Stimulated activated CD8-positive, alpha-beta memory T cell treated with anti-CD3 and anti-CD28 coated beads, Interleukin-4, amount 100 ng/mL, for 24 hours (primary cell): ENCODE data around the gene DAAM2.

ENCODE experiments used
- DNase-seq: peaks from one replicate; pipeline ENCODE4 v3.0.0-alpha.2; 2020; ENCODE audit warnings: low read depth

DAAM2 gene

DNA sequence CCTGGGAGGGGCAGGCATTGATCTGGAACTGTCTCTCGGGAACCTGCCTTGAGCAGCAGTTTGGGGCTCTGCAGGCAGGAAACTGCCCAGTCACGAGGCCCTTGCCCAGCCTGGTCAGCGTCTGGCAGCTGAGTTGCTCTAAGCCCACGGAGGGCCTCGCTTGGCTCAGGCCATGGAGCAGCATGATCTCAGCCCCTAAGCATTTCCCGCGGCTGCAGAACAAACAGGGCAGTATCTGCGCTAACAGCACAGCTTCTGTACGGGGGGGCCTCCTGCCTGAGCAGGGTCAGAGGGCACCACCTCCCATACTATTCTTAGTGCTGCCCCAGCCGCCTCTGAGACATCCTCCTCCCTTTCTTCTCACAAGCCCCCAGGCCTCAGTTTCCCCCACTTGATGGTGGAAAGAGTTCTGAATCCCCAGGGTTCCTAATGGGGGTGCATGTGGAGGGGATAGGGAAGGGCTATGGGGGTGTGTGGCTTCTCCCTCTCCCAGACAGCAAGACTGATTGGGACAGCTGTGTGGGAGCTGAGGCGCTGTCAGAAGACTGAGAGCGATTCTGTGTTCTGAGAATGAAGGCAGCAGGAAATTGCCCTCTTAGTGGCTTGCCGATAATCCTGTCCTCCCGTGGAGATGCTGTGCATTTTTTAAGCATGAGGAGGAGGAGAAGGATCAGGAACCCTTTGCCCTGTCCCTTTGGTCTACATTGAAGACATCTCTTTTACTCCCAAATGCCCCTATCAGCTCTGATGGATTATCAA is 95.7 kb downstream of the DAAM2 start:
- no peak for DNase-seq

DNA sequence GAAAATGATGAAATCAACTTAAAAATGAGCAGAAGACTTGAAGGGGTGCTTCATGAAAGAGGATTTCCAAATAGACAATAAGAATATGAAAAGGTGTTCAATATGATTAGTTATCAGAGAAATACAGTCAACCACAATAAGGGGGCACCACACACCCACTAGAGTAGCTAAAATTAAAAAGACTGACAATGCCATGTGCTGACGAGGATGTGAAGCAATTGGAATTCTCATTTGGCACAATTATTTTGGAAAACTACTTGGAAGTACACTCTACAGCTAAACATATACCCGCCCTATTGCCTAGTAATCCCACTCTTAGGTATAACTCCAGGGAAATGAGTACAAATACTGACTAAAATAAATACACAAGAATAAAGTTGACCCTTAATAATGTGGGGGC is 97.1 kb downstream of the DAAM2 start:
- DNase-seq = no peak

DNA sequence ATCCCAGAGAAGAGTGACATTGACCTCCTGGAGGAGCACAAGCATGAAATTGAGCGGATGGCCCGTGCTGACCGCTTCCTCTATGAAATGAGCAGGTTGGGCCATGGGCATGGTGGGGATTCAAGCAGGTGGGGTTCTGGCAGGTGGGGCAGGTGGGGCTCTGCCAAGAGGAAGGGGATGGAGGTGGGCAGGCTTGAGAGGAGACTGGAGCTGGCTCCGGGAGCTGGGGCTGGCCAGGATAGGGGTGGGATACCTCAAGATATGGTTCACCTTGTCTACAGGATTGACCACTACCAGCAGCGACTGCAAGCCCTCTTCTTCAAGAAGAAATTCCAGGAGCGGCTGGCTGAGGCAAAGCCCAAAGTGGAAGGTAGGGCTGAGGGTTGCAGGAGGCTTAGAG is 99.2 kb downstream of the DAAM2 start:
- DNase-seq = no peak

DNA sequence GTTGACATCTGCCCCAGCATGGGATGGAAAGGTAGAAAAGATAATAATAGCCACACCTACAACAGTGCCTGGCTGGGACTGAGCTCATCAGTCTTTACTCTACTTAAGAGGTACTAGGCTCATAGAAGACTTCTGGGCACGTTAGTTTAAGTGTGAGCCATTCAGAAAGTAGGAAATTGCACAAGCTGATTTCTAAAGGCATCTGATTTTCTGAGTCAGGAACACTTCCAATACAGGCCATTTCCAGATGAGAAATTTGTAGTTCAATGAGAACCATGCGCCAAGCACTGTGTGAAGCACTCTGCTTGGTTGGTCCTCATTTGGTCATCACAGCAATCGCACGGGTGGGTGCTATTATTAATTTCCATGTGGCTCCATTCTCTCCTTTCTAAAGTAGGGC is 99.8 kb downstream of the DAAM2 start:
- no peak for DNase-seq

DNA sequence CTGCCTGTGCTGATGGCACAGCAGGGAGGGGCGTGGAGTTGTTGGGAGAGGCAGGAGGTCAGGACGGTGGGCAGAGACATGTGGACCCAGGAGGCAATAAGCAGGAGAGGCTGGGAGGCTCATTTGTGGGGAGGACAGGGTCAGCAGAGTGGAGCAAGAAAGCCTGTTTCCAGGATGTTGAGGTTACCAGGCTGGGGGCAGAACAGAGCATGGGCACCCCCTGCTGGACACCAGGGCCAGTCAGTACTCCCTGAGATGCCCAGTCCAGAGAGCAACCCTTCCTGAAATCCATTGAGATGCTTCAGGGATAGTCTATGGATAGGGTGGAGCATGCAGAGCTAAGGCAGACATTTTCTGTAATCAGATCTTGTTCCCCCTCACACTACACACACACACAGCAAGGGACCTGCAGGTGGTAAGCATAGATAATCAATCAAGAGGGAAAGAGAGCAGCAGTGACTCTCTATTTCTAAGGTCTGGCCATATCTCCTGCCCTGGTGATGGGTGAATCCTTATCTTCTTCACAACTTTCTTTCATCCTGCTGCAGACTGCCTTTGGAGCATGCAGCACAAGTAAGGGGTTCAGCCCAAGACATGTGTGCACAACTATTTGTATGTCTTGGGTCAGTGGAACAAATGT is 100.4 kb downstream of the DAAM2 start:
- no peak for DNase-seq

DNA sequence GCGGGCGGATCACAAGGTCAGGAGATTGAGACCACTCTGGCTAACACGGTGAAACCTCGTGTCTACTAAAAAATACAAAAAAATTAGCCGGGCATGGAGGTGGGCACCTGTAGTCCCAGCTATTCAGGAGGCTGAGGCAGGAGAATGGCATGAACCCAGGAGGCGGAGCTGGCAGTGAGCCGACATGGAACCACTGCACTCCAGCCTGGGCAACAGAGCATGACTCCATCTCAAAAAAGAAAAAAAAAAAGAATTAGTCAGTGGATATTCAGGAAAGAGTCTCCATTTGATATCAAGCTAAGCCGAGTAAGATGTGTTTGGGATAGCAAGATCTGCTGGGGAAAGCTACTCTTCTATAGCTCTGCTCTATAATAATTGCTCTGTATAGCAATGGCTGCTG is 101.1 kb downstream of the DAAM2 start:
- DNase-seq = no peak

DNA sequence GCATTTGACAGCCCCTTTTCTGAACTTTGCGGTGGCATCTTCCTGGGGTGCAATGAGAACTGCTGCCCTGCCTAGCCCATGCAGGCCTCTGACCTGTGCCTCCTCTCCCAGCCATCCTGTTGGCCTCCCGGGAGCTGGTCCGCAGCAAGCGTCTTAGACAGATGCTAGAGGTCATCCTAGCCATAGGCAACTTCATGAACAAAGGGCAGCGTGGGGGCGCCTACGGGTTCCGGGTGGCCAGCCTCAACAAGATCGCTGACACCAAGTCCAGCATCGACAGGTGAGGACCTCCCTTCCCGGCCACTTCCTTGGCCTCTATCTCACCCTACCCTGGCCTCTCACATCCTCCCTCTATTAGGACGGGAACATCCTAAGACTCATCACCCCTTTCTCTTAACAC is 104.5 kb downstream of the DAAM2 start:
- DNase-seq = no peak

DNA sequence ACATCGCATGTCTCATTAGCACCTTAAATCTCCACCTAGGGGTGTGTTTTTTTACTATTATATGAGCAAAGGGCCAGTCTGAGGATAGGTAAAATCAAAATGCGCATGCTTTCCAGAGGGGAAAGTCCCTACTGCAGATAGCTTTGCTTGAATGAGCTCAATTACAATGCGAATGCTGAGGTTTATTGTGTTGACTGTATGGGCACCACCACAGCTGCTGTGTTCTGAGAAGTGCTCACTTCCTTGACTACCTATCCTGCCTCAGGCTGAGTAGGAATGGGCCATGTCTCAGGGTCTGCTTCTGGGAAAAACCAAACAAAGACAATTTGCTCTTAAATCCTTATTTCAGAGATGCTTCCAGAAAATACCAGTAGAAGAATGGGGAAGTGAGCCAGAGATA is 105.5 kb downstream of the DAAM2 start:
- no peak for DNase-seq

DNA sequence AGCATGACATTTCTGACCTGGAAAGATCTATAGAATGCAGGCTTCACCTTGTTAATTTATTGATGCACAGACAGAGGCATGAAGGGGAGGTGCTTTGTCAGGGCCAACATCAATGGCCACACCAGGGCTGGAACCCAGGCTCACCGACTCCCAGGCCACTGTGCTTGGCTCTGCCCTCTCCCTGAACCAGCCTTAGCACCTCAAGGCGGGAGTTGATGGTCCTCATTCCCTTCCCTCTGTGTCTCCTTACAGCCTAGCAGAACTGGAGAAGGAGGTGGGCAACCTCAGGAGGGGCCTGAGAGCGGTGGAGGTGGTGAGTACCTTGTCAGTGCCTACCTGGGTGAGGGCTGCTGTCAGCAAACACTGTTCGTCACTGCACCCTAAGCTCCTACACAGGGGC is 106.4 kb downstream of the DAAM2 start:
- no peak for DNase-seq

DNA sequence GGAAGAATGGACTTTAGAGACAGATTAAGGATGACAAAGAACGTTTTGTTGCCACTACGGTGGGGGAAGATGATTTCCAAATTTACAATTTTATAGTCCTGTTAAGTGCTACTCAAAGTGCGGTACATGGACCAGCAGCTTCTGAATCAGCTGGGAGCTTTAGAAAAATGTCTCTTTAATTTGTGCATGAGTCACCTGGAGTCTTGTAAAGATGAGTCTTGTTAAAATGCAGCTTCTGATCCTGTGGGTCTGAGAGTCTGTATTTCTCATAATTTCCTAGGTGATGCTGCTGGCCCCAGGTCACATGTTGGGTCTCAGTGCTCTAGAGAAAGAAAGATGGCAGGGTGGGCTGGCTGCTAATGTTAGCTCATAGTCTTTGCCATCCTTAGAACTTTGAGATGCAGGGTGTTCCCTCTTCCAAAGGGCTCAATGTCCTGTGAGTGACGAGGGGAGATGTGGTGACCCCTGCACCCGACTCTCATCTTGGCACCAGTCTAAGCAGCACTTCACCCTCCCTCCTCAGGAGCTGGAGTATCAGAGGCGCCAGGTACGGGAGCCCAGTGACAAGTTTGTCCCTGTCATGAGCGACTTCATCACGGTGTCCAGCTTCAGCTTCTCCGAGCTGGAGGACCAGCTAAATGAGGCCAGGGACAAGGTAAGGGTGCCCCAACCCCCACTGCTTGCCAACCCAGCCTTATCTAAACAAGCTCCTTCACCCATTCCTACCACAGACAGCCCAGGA is 107.5 kb downstream of the DAAM2 start:
- no peak for DNase-seq

DNA sequence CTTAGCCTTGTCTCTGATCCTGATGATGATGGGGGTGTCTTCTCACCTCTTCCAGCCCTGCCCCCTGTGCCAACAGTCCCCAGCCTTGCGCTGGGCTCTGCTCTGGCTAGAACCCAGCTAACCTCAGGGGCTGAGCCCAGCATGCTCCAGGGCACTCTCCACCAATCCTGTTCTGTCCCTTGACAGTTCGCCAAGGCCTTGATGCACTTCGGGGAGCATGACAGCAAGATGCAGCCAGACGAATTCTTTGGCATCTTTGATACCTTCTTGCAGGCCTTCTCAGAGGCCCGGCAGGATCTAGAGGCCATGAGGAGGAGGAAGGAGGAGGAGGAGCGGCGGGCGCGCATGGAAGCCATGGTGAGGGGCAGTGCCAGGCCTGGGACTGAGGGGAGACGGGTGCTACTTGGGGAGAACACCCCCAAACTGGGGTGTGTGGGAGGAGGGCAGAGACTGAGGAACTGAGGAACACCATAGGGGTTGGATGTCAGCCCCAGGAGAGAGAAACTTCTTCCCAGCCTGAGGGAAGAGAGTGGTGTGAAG is 109.0 kb downstream of the DAAM2 start:
- no peak for DNase-seq

DNA sequence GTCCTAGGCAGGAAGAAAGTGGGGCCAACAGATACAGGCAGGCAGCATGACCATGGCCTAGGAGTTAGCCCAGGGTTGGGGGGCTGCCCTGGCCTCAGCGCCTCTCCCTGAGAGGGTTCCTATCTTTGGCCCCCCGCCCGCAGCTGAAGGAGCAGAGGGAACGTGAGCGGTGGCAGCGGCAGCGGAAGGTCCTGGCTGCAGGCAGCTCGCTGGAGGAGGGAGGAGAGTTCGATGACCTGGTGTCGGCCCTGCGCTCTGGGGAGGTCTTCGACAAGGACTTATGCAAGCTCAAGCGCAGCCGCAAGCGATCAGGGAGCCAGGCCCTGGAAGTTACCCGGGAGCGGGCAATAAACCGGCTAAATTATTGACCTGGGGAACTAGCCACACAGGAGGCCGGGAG is 109.5 kb downstream of the DAAM2 start:
- DNase-seq = no peak

DNA sequence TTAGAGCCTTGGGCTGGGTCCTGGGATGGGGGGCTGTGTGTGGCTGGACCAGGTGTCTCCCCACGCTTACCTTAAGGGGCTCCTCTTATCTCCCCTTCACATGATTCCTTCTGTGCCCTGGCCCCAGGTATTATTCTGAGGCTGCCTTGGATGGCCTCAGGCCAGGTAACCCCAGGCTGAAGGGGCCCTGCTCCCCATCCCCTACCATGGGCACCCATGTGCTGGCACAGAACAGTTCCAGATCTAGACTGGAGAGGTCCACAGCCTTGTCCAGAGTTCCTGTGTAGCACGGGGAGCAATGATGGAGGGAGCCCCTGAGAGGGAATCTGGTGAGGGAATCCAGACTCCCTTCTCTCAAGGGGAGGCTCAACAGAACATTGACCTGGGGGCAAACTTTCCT is 110.0 kb downstream of the DAAM2 start:
- DNase-seq = no peak

DNA sequence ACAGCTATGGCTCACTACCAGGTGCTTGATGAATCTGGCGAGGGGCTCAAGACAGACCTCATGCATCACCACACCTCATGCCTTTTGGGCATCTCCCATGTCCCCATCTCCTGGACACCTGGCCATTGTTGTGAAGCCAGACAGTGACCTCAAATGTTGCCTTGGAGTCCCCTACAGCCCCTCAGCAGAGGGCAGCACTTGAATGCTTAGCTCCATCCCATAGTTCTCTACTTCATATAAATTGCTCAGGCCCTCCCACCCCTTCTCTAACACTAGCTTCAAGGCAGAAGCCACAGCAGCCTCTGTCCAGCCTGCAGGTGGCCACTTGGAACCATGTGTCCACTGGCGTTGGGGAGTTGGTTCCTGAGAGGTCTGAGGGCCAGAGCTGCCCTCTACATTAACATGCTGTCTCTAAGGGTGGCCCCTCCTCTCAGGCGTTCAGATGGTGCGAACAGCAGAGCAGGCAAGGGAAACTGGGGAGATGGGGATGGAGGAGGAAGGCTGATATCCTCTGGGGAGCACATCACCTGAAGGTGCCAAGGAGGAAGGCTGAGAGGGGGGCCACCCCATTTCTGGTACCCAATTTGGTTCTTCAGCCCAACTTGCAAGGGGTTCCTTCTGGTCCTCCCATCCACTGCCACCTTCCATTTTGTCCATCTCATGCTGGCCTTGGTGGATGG is 110.8 kb downstream of the DAAM2 start:
- DNase-seq = no peak

DNA sequence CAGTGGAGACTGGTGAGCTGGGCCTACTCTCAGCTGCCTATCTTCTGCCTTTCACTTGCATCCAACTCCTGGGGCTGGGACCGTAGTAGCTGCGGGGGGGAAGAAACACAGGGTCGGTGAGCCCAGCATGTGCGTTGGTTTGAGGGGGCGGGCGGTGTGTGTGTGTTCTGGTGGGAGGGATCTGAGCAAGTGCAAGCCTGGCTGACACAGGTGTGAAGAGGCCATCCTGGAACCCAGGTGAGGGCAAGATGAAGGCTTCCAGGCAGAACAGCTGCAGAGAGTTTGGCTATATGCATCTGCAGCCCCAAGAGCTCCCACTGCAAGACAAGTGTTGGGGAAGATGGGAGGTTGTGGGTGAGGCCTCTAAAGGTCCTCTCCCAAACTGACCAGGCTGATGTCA is 111.5 kb downstream of the DAAM2 start:
- no peak for DNase-seq

DNA sequence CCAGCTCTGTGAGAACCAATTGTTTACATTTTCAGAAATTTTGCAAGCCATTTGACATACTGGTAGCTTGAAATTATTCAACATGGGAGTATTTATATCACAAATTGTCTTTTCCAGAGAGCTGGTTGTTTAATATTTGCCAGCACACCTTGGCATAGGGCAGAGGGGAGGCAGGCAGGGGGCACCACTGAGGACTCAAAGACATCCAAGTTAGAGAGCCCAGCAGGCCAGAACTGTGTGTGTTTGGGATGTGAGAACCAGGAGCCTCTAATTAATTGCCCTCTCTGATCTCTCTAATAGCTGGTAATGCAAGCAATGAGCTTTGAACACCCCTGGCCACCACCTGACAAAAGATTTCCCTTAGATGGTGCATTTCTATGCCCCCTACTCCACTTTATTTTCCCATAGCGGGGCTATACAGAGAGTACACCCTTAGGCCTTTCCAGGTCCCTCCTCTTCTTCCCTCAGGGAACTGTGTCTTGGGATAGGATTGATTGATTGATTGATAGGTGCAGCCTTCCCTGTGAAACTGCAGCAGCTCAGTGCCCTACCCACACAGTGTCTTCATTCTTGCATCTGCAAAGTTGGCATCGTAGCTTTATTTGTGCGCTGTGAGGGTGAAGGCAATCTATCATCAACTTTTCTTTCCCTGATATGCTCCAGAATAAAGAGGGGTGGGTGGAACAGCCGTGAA is 112.9 kb downstream of the DAAM2 start:
- no peak for DNase-seq

DNA sequence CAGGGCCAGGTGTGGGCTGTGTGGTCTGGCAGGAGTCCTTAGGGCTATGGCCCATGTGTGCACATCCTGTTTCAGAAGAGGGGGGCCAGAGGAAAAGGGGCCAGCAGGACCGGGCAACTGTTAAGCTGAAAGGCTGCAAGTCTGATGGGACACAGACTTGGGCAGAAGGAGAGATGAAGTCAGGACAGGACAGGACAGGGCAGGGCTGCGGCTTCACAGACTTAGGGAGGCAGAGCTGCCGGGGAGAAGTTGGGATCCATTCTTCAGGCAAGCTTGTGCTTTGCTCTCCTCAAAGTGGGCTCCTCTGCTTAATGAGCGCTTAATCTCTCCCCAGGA is 113.4 kb downstream of the DAAM2 start:
- no peak for DNase-seq

DNA sequence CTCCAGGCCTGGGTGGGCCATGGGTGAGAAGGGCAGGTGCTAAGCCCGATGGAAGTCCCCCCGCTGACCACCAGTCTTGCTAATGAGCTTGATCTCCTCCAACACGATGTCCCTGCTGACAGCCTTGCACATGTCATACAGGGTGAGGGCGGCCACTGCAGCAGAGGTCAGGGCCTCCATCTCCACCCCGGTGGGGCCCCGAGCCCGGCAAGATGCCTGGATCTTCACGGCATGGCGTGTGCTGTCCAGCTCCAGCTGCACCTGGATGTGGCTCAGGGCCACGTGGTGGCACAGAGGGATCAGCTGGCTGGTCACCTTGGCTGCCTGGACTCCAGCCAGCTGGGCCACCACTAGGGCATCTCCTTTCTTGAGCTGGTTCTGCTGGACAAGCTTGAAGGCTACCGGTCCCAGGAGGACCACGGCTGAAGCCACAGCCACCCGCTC is 114.2 kb downstream of the DAAM2 start:
- no peak for DNase-seq

DNA sequence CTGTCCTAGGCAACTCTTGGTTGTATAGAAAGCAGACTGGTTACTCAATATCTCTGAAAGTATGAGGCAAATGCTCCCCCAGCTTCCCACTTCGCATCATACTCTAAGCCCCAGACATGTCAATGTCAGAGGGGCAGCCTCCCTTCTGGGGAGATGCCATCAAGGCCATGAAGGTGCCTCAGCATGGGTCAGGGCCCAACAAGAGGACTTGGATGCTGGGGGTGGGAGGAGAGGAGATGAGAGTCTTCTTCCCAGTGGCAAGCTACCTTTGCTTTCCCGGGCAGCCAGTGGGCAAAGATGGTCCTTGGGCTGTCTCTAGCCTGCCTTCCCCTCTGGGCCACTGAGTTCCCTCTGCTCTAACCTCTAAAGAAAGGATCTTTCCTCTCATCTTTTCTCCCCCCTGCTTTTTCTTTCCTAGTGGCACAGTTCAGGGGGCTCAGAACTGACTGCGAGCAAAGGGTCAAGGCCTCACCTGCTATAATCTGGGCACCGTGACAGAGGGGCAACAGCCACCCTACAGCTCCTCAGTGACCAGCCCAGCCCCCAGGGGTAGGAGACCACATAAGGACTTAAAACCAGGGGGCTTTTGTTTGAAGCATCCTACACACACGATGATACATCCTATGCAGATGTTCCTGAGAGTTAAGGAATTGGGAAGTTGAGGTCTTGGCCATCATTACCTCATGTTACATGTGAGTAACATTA is 115.8 kb downstream of the DAAM2 start:
- no peak for DNase-seq

DNA sequence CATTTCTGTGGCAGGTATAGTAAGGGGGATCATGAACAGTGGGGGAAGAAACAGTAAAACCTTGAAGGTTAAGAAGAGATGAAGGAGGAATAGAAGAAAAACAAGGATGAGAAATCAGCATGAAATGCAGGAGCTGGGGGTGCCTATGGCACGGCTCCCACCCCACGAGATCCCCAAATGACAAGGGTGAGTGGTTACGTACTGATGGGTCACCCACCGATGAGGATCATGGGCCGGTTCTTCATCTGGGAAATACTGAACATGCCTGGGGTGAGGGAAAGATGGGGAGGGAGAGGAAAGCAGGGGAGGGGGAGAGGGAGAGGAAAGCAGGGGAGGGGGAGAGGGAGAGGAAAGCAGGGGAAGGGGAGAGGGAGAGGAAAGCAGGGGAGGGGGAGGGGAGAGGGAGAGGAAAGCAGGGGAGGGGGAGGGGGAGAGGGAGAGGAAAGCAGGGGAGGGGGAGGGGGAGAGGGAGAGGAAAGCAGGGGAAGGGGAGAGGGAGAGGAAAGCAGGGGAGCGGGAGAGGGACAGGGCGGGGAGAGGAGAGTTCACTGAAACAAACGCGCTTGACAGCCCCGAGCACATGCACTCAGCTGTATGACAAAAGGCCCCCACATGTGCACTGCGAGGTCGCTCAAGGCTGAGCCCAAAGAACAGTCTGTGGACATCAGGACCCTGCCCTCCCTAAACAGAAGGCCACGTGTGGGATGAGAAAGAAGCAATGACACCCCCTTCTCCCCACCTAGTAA is 116.8 kb downstream of the DAAM2 start:
- no peak for DNase-seq

DNA sequence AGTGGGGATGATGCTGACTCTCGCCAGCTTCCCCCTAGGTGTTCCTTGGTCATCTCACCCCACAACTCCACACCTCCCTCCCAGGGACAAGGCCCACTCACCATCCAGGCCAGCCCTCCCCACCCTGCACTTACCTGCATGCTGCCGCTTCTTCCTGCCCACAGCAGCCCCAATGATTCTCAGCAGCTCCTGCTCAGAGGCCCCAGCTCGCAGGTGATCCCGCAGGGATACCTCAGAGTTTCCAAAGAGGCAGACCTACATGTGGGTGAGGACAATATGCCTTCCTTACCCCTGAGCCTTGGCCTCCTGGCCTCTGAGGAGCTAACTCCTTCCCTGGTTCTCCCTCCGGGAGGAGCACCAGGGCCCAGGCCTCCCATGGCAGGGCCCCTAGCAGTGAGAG is 117.5 kb downstream of the DAAM2 start:
- DNase-seq = no peak
